GM12865 (cell line): ENCODE measurements around the gene PNPLA8.
"Not testable (repeated sequence)": the region's sequence is repeated elsewhere in the genome, so short reads cannot be mapped to it uniquely, and the experiment has no call there.

Experiments used
- DNase-seq: peaks from one replicate; pipeline ENCODE4 v3.0.0; 2010; ENCODE audit warnings: low read depth
- H3K4me3 ChIP-seq: 2 replicates; pipeline ENCODE4 v1.5.1; 2011; ENCODE audit warnings: mild to moderate bottlenecking, low read depth, low read length, control low read depth
- TF ChIP-seq, protein P1 (sequence below): IDR thresholded peaks from 2 replicates; pipeline ENCODE4 v1.5.1; 2011; ENCODE audit warnings: low read length, control low read depth, low read depth, inconsistent platforms; ENCODE audit not compliant: insufficient read depth; ENCODE audit errors: missing control alignments

The PNPLA8 gene

GRCh38 chr7:108541478-108541877, 15.5 kb upstream of the PNPLA8 start:
- no peak for DNase-seq
- TF ChIP-seq, protein P1, sequence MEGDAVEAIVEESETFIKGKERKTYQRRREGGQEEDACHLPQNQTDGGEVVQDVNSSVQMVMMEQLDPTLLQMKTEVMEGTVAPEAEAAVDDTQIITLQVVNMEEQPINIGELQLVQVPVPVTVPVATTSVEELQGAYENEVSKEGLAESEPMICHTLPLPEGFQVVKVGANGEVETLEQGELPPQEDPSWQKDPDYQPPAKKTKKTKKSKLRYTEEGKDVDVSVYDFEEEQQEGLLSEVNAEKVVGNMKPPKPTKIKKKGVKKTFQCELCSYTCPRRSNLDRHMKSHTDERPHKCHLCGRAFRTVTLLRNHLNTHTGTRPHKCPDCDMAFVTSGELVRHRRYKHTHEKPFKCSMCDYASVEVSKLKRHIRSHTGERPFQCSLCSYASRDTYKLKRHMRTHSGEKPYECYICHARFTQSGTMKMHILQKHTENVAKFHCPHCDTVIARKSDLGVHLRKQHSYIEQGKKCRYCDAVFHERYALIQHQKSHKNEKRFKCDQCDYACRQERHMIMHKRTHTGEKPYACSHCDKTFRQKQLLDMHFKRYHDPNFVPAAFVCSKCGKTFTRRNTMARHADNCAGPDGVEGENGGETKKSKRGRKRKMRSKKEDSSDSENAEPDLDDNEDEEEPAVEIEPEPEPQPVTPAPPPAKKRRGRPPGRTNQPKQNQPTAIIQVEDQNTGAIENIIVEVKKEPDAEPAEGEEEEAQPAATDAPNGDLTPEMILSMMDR, result no peak
- no peak overlapping the region for H3K4me3 ChIP-seq

- DNase-seq, result not testable (repeated sequence)
Observed at GRCh38 chr7:108538685-108539084, 12.8 kb upstream of the PNPLA8 start.

DNA sequence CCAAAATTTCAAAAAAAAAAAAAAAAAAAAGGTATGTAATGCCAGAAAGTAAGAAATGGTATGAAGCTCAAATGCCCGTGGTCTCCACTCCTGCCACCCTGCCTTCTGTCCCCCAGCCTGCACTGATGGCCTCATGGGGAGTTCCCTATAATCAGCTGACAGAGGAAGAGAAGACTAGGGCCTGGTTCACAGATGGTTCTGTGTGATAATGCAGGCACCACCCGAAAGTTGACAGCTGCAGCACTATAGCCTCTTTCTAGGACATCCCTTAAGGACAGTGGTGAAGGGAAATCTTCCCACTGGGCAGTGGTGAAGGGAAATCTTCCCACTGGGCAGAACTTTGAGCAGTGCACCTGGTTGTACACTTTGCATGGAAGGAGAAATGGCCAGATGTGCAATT, 12.3 kb upstream of the PNPLA8 start:
- H3K4me3 ChIP-seq, DNase-seq: not testable (repeated sequence)

More at GRCh38 chr7:108538685-108539084, 12.8 kb upstream of the PNPLA8 start:
- not testable (repeated sequence) for H3K4me3 ChIP-seq

GRCh38 chr7:108537229-108537628, 11.3 kb upstream of the PNPLA8 start:
- no peak overlapping the region for H3K4me3 ChIP-seq
- TF ChIP-seq, protein P1, result no peak
- DNase-seq, result no peak

GRCh38 chr7:108535744-108536143, 9.8 kb upstream of the PNPLA8 start:
- TF ChIP-seq, protein P1, result no peak
- no peak for DNase-seq

GRCh38 chr7:108535257-108535656, 9.3 kb upstream of the PNPLA8 start:
- no peak for DNase-seq
- no peak overlapping the region for H3K4me3 ChIP-seq
- TF ChIP-seq, protein P1, result no peak

More at GRCh38 chr7:108535744-108536143, 9.8 kb upstream of the PNPLA8 start:
- H3K4me3 ChIP-seq, result no peak overlapping the region

- TF ChIP-seq, protein P1, result no peak
- no peak overlapping the region for H3K4me3 ChIP-seq
- no peak for DNase-seq
Observed at GRCh38 chr7:108533712-108534111, 7.8 kb upstream of the PNPLA8 start.

GRCh38 chr7:108529341-108529740, 3.4 kb upstream of the PNPLA8 start:
- DNase-seq, result no peak
- TF ChIP-seq, protein P1, result no peak
- H3K4me3 ChIP-seq, result no peak overlapping the region
